Subcutaneous abdominal adipose tissue (tissue), 5 donors: ENCODE results near the gene ABHD8.

Experiments used
- H3K27ac ChIP-seq: one replicate; pipeline ENCODE4 v1.7.0; 2013; ENCODE audit warnings: low read depth, mild to moderate bottlenecking, inconsistent platforms, low read length, moderate library complexity
- H3K27me3 ChIP-seq, 5 donors: one replicate each; pipeline ENCODE4 v1.7.0; 2013; ENCODE audit warnings: low read length in 5 of 5, inconsistent platforms in 1 of 5; ENCODE audit not compliant: control insufficient read depth in 5 of 5, insufficient read depth in 4 of 5
- H3K36me3 ChIP-seq, 5 donors: one replicate each; pipeline ENCODE4 v1.7.0; 2013; ENCODE audit warnings: low read length in 5 of 5; ENCODE audit not compliant: control insufficient read depth in 5 of 5, insufficient read depth in 5 of 5
- H3K4me1 ChIP-seq, 5 donors: one replicate each; pipeline ENCODE4 v1.7.0; 2013; ENCODE audit warnings: low read length in 5 of 5, mild to moderate bottlenecking in 3 of 5, moderate library complexity in 1 of 5; ENCODE audit not compliant: control insufficient read depth in 5 of 5, insufficient read depth in 5 of 5
- H3K4me3 ChIP-seq, 5 donors: one replicate each; pipeline ENCODE4 v1.7.0; 2013; ENCODE audit warnings: low read length in 5 of 5, low read depth in 1 of 5
- H3K9ac ChIP-seq, 5 donors: one replicate each; pipeline ENCODE4 v1.7.0; 2013; ENCODE audit warnings: low read length in 5 of 5, mild to moderate bottlenecking in 4 of 5, moderate library complexity in 3 of 5
- H3K9me3 ChIP-seq, 5 donors: one replicate each; pipeline ENCODE4 v1.7.0; 2013; ENCODE audit warnings: low read length in 5 of 5; ENCODE audit not compliant: control insufficient read depth in 5 of 5
- donor health status: healthy.
- donor health status: healthy.
- donor health status: healthy.
- donor health status: healthy.
- donor health status: healthy.

ABHD8 gene

GRCh38 chr19:17327068-17327653 lies 23.9 kb upstream of the ABHD8 start:
- H3K9ac ChIP-seq: no peak overlapping the region
- H3K27ac ChIP-seq: no peak overlapping the region

DNA sequence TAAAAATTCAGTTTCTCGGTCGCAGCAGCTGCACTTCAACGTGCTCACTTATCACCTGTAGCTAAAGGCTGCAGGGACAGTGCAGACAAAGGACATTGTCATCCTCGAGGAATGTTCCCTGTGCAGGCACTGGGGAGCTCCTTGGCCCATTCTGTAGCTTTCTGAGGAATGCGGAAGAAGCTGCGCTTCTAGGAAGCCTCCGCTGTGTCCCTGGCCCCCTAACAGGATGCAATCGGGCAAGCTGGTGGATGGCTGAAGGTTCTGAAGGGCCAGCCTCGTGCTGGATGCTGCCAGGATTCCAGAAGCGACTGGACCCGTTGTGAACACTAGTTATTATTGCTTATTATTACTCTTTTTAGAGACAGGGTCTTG lies 23.4 kb upstream of the ABHD8 start:
- Histone ChIP-seq H3K27ac (no peak overlapping the region), H3K4me3 (no peak overlapping the region), H3K9me3 (no peaks in the 10 kb centered on the region), H3K9ac (no peak overlapping the region), H3K36me3 (peaks cover 0 to 47% (median 17%) of the 10 kb centered on the region in 5 donors), H3K4me1 (peaks cover 0 to 46% (median 34%) of the 10 kb centered on the region in 5 donors), H3K27me3 (no peaks in the 10 kb centered on the region)

More at GRCh38 chr19:17327068-17327653, 23.9 kb upstream of the ABHD8 start:
- Histone ChIP-seq H3K4me1 (peaks cover 0 to 45% (median 29%) of the 10 kb centered on the region in 5 donors), H3K4me3 (no peak overlapping the region), H3K27me3 (no peaks in the 10 kb centered on the region), H3K36me3 (peaks cover 0 to 41% (median 12%) of the 10 kb centered on the region in 5 donors), H3K9me3 (no peaks in the 10 kb centered on the region)

DNA sequence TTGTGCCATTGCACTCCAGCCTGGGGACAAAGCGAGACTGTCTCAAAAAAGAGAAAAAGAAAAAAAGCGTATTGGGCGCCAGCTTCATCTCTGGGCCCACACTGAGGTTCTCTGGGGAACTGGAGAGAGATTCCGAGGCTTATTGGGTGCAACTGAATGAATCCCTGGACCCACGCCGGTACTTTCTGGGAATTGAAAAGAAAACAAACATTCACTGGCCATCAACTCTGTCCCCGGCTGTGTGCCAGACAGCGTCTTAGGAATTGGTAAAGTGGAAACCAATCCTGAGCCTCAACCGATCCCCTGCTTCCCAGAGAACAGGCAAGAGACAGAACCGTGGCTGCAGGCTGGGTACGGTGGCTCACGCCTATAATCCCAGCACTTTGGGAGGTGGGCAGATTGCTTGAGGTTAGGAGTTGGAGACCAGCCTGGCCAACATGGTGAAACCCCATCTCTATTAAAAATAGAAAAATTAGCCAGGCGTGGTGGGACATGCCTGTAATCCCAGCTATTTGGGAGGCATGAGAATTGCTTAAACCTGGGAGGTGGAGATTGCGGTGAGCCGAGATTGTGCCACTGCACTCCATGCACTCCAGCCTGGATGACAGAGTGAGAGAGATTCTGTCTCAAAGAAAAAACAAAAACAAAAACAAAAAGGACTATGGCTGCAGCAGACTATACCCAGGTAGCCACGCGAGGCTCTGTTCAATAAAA lies 22.8 kb upstream of the ABHD8 start:
- Histone ChIP-seq H3K4me1 (peaks cover 0 to 46% (median 34%) of the 10 kb centered on the region in 5 donors), H3K4me3 (no peak overlapping the region), H3K9ac (no peak overlapping the region), H3K27ac (peak overlapping the region; percentile 37), H3K9me3 (no peaks in the 10 kb centered on the region), H3K36me3 (peaks cover 0 to 48% (median 21%) of the 10 kb centered on the region in 5 donors), H3K27me3 (no peaks in the 10 kb centered on the region)

- Histone ChIP-seq H3K27me3 (no peaks in the 10 kb centered on the region), H3K9me3 (no peaks in the 10 kb centered on the region), H3K36me3 (peaks cover 0 to 47% (median 24%) of the 10 kb centered on the region in 5 donors), H3K9ac (no peak overlapping the region), H3K4me3 (no peak overlapping the region), H3K4me1 (peaks cover 0 to 46% (median 34%) of the 10 kb centered on the region in 5 donors), H3K27ac (no peak overlapping the region)
Measured at GRCh38 chr19:17325133-17325532, 21.9 kb upstream of the ABHD8 start.

- Histone ChIP-seq H3K36me3 (peaks cover 0 to 48% (median 30%) of the 10 kb centered on the region in 5 donors), H3K27ac (no peak overlapping the region), H3K4me1 (peaks cover 0 to 45% (median 34%) of the 10 kb centered on the region in 5 donors), H3K27me3 (no peaks in the 10 kb centered on the region), H3K9me3 (no peaks in the 10 kb centered on the region), H3K4me3 (no peak overlapping the region), H3K9ac (no peak overlapping the region)
Measured at GRCh38 chr19:17324357-17325114, 21.3 kb upstream of the ABHD8 start.

DNA sequence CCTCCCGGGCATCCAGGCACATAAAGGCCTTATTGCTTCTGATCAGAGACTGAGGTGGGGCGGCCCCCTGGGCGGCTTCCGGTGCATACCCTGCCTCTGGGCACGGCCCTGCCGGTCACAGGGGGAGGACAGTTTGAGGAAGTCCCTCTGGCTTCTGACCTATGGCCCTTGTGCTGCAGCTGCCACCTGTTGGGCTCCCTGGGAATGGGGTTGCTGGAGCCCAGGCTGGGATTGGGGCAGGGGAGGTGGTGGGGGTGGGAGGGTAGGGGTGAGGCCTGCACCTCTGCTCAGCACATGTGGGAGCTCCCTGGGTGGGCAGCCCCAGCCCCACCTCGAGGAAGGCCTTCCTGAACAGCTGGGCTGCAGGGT lies 20.7 kb upstream of the ABHD8 start:
- H3K27ac ChIP-seq: no peak overlapping the region

DNA sequence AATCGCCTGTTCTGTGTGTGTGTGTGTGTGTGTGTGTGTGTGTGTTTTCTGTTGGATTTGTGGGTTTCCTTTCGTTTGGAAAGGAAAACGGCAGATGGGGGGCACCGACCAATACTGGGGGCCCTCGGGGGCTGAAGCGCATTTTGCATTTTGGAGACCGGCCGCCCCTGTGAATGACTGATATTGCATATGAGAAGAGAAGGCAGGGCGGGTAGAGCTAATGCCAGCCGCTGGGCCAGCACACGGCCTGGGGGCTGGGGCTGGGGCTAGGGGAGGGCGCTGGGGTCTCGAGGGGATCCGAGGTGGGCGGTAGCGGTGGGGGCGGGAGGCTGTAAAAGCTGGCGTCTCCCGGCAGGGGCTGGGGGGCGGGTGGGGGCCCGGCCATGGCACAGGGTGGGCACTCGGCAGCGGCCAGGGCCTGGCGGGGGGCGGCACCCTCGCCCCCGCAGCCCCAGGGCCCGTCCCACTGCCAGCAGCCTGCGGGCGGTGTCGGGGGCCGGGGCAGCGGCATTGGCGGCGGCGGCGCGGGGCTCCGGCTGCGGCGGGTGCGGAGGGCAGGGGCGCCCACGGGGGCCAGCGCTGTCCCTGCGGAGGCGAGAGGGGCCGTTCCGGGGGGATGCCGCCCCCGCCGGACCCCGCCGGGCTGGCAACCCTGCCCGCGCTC lies 20.2 kb upstream of the ABHD8 start:
- Histone ChIP-seq H3K4me3 (peak overlapping the region in 1 of 5 donors; percentile 50), H3K4me1 (peaks cover 0 to 39% (median 34%) of the 10 kb centered on the region in 5 donors), H3K9ac (no peak overlapping the region), H3K36me3 (peaks cover 0 to 54% (median 34%) of the 10 kb centered on the region in 5 donors), H3K27ac (no peak overlapping the region), H3K9me3 (no peaks in the 10 kb centered on the region), H3K27me3 (no peaks in the 10 kb centered on the region)

More for the DNA sequence above, 20.7 kb upstream of the ABHD8 start:
- H3K36me3 ChIP-seq: peaks cover 0 to 50% (median 33%) of the 10 kb centered on the region in 5 donors
- H3K9me3 ChIP-seq: no peaks in the 10 kb centered on the region
- H3K4me3 ChIP-seq: peak overlapping the region in 1 of 5 donors; percentile 50
- H3K9ac ChIP-seq: no peak overlapping the region
- H3K27me3 ChIP-seq: no peaks in the 10 kb centered on the region
- peaks cover 0 to 39% (median 34%) of the 10 kb centered on the region in 5 donors for H3K4me1 ChIP-seq

DNA sequence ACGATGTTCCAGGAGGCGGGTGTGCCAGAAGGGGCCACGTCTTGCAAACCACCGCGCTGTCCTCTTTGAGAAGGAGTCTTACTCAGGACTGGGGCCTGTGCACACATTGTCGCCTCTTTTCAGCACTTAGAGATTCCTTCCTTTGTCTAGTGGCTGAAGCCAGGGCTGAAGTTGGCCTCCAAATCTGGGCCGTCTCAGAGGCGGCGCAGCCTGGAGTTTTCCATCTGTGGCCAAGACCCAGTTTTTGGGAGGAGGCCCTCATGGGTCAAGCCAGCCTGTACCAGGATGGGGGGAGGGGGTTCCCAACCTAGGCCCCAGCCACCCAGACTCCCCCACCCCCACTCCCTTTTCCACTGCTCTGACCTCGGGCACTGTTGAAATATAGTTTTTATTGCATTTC lies 19.6 kb upstream of the ABHD8 start:
- Histone ChIP-seq H3K9me3 (no peaks in the 10 kb centered on the region), H3K27ac (no peak overlapping the region), H3K36me3 (peaks cover 0 to 55% (median 34%) of the 10 kb centered on the region in 5 donors), H3K4me3 (peak overlapping the region in 1 of 5 donors; percentile 0), H3K27me3 (no peaks in the 10 kb centered on the region), H3K9ac (no peak overlapping the region), H3K4me1 (peaks cover 0 to 39% (median 33%) of the 10 kb centered on the region in 5 donors)

- Histone ChIP-seq H3K9ac (peak overlapping the region in 2 of 5 donors; percentile 44 to 47), H3K36me3 (peaks cover 0 to 52% (median 30%) of the 10 kb centered on the region in 5 donors), H3K4me3 (no peak overlapping the region), H3K27me3 (no peaks in the 10 kb centered on the region), H3K9me3 (no peaks in the 10 kb centered on the region), H3K27ac (no peak overlapping the region), H3K4me1 (peaks cover 0 to 36% (median 30%) of the 10 kb centered on the region in 5 donors)
Measured at GRCh38 chr19:17321655-17322489, 18.6 kb upstream of the ABHD8 start.
